ENCODE measurements around the gene TCERG1L. TPM values are rescaled to one million over a fixed set of nuclear protein-coding genes. Genes with fewer than 3 reads are reported as not detected.

TCERG1L gene
- total and polyA plus RNA-seq, 9 of the 15 experiments (the other 6 are each of a cell fraction or from before 2014, with no cell fraction given), result not detected

DNA sequence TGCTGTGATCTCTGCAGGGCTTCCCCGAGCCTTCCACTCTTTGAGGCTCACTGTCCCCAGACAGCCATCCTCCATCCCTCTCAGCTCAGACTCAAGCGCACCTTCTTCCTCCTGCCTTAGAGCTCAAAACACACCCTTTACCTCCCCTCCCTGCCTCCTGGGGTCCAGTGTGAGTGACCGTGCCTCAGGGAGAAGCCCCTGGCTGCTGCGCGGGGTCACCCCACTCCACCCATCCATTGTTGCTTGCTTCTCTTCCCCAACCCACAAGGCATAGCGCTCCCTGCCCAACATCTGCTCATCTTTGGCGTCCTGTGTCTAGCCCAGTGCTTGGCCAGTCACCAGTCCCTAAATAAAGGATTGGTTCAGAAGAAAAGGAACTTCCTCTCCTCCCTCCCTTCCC is 170.3 kb downstream of the TCERG1L start (continued):
- no peak for TF ChIP-seq MCM2 (IDR thresholded peaks at IDR 0.05; ENCODE audit: low read depth)

DNA sequence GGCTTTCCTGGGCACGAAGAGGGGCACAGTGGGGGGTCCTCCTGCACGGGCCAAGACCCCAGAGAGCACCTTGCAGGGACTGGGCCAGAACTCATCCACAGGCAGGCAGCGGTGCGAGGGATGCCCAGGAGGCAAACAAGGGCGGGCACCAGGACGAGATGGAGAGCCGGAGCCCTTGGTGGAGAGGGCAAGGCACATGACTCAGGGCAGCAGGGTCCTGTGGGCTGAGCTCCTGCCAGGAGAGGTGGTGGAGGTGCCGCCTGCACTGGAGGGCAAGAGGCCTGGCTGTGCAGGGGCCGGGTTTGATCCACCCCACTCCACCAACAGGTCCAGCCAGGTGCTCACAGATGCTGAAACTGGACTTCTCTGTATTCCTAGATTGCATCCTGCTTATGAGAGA is 170.9 kb downstream of the TCERG1L start:
- CTCF ChIA-PET (ENCODE audit: low intra/inter-chr PET ratio), result no interaction called here
- ATAC-seq, result no peak
- in situ Hi-C loops (cut with MboI), result no loop called here
- POLR2A ChIA-PET, result no interaction called here
- intact Hi-C loops (cut with micrococcal nuclease), result no loop called here
- H4K20me1 ChIP-seq (replicated peaks; ENCODE audit: control insufficient read depth, insufficient read depth, low read length), result no peaks in the 10 kb centered on the region
- 0% methylated on average over 9 of the region's 9 CpGs for WGBS (ENCODE audit: insufficient coverage, low coverage, missing lambda C conversion rate)
- H3K4me2 ChIP-seq (ENCODE audit: insufficient read depth, low read length), result no peak overlapping the region
- no peaks in the 10 kb centered on the region for H3K79me2 ChIP-seq (ENCODE audit: control insufficient read depth, insufficient read depth, low read length)
- H3K36me3 ChIP-seq (ENCODE audit: control insufficient read depth, insufficient read depth, low read length), result no peaks in the 10 kb centered on the region
- H2AFZ ChIP-seq (ENCODE audit: low read depth, low read length), result no peak overlapping the region
- no peaks in the 10 kb centered on the region for H3K9me3 ChIP-seq (replicated peaks; ENCODE audit: control insufficient read depth, insufficient read depth, low read depth, low read length)
- no peaks in the 10 kb centered on the region for H3K4me1 ChIP-seq (replicated peaks in 1 of 2; ENCODE audit: control insufficient read depth in 2 of 2, insufficient read depth in 2 of 2, low read length in 2 of 2)
- DNase-seq (ENCODE audit: extremely low read depth in 1 of 4, low spot score in 3 of 4), result no peak
- BruUV-seq (replicated peaks), result no TSS peak
- no peak overlapping the region for H3K27ac ChIP-seq (ENCODE audit: extremely low read depth, low read depth, low read length)
- H3K9me1 ChIP-seq (ENCODE audit: control insufficient read depth, insufficient read depth, low read length), result no peaks in the 10 kb centered on the region
- no peak for FAIRE-seq
- no peak overlapping the region for H3K4me3 ChIP-seq
- no peak overlapping the region for H3K9ac ChIP-seq (ENCODE audit: insufficient read depth in 1 of 2, low read depth in 2 of 2, low read length in 2 of 2)
- peaks cover 0 to 13% of the 10 kb centered on the region in 2 experiments; a peak in 2 of 5 replicates for H3K27me3 ChIP-seq (ENCODE audit: control insufficient read depth in 2 of 2, insufficient read depth in 2 of 2, low read length in 2 of 2)
- TF ChIP-seq, protein P1, sequence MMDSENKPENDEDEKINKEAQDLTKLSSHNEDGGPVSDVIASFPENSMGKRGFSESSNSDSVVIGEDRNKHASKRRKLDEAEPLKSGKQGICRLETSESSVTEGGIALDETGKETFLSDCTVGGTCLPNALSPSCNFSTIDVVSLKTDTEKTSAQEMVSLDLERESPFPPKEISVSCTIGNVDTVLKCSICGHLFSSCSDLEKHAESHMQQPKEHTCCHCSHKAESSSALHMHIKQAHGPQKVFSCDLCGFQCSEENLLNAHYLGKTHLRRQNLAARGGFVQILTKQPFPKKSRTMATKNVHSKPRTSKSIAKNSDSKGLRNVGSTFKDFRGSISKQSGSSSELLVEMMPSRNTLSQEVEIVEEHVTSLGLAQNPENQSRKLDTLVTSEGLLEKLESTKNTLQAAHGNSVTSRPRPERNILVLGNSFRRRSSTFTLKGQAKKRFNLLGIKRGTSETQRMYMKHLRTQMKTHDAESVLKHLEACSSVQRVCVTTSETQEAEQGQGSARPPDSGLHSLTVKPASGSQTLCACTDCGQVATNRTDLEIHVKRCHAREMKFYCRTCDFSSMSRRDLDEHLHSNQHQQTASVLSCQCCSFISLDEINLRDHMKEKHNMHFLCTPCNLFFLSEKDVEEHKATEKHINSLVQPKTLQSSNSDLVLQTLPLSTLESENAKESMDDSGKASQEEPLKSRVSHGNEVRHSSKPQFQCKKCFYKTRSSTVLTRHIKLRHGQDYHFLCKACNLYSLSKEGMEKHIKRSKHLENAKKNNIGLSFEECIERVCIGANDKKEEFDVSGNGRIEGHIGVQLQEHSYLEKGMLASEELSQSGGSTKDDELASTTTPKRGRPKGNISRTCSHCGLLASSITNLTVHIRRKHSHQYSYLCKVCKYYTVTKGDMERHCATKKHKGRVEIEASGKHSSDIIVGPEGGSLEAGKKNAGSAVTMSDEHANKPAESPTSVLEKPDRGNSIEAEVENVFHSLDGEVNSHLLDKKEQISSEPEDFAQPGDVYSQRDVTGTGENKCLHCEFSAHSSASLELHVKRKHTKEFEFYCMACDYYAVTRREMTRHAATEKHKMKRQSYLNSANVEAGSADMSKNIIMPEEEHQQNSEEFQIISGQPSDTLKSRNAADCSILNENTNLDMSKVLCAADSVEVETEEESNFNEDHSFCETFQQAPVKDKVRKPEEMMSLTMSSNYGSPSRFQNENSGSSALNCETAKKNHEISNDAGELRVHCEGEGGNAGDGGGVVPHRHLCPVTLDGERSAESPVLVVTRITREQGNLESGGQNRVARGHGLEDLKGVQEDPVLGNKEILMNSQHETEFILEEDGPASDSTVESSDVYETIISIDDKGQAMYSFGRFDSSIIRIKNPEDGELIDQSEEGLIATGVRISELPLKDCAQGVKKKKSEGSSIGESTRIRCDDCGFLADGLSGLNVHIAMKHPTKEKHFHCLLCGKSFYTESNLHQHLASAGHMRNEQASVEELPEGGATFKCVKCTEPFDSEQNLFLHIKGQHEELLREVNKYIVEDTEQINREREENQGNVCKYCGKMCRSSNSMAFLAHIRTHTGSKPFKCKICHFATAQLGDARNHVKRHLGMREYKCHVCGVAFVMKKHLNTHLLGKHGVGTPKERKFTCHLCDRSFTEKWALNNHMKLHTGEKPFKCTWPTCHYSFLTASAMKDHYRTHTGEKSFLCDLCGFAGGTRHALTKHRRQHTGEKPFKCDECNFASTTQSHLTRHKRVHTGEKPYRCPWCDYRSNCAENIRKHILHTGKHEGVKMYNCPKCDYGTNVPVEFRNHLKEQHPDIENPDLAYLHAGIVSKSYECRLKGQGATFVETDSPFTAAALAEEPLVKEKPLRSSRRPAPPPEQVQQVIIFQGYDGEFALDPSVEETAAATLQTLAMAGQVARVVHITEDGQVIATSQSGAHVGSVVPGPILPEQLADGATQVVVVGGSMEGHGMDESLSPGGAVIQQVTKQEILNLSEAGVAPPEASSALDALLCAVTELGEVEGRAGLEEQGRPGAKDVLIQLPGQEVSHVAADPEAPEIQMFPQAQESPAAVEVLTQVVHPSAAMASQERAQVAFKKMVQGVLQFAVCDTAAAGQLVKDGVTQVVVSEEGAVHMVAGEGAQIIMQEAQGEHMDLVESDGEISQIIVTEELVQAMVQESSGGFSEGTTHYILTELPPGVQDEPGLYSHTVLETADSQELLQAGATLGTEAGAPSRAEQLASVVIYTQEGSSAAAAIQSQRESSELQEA (IDR thresholded peaks at IDR 0.05; ENCODE audit: low read depth), result no peak
- TF ChIP-seq MBD2 (IDR thresholded peaks at IDR 0.05; ENCODE audit: borderline replicate concordance, low read depth) (no peak), PRMT5 (CRISPR knock-in tag; IDR thresholded peaks at IDR 0.05) (no peak)
- TF ChIP-seq, protein P2, sequence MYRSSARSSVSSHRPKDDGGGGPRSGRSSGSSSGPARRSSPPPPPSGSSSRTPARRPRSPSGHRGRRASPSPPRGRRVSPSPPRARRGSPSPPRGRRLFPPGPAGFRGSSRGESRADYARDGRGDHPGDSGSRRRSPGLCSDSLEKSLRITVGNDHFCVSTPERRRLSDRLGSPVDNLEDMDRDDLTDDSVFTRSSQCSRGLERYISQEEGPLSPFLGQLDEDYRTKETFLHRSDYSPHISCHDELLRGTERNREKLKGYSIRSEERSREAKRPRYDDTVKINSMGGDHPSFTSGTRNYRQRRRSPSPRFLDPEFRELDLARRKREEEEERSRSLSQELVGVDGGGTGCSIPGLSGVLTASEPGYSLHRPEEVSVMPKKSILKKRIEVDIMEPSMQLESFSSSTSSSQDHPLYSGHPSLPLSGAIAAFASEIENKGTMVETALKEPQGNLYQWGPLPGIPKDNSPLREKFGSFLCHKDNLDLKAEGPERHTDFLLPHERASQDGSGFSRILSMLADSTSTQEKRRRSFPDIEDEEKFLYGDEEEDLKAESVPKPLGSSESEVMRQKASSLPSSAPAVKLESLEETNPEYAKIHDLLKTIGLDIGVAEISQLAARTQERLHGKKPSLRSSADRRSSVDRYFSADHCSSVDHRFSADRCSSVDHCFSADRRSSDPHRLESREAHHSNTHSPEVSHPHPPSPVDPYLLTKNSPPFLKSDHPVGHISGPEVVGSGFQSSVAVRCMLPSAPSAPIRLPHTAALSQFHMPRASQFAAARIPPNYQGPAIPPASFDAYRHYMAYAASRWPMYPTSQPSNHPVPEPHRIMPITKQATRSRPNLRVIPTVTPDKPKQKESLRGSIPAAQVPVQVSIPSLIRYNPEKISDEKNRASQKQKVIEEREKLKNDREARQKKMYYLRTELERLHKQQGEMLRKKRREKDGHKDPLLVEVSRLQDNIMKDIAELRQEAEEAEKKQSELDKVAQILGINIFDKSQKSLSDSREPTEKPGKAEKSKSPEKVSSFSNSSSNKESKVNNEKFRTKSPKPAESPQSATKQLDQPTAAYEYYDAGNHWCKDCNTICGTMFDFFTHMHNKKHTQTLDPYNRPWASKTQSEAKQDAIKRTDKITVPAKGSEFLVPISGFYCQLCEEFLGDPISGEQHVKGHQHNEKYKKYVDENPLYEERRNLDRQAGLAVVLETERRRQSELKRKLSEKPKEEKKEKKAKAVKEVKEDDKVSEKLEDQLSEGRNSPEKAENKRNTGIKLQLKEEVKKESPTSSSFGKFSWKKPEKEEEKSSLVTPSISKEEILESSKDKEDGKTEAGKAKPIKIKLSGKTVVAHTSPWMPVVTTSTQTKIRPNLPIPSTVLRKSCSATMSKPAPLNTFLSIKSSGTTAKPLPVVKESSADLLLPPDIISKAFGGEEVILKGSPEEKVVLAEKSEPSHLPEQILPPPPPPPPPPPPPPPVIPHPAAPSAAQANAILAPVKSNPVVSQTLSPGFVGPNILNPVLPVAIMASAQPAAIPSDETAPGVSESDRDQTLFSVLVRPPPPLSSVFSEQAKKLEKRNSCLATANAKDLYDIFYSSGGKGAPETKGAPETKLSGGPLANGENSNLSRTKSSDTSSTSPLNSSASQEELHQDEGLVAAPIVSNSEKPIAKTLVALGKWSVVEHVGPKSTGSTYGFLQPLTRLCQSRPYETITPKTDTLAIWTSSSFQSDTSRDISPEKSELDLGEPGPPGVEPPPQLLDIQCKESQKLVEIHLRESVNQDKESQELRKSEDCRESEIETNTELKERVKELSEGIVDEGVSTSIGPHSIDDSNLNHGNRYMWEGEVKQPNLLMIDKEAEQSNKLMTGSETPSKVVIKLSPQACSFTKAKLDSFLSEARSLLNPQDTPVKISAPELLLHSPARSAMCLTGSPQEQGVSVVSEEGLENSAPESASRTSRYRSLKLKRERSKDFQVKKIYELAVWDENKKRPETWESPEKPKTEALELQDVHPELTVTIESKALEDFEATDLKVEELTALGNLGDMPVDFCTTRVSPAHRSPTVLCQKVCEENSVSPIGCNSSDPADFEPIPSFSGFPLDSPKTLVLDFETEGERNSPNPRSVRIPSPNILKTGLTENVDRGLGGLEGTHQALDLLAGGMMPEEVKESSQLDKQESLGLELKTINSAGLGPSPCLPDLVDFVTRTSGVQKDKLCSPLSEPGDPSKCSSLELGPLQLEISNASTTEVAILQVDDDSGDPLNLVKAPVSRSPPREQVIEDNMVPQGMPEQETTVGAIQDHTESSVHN (IDR thresholded peaks at IDR 0.05; ENCODE audit: borderline replicate concordance in 1 of 2, low read depth in 1 of 2), result no peak
